Neural cell (in vitro differentiated cells): ENCODE data around the gene PHTF2. TPM values are rescaled to one million over a fixed set of nuclear protein-coding genes. Genes with fewer than 3 reads are reported as not detected.

Source experiments
- H2AFZ ChIP-seq: fragments of 200-600, 300-800 bp; sonication (generic), shearing (Covaris generic); 2 replicates; pipeline ENCODE4 v1.6.0; 2014; ENCODE audit warnings: low read depth, mild to moderate bottlenecking, antibody characterized with exemption, low read length, moderate library complexity
- H3F3A ChIP-seq: fragments of 200-600 bp; shearing (Covaris generic); 2 replicates; pipeline ENCODE4 v1.6.1; 2016; ENCODE audit warnings: mild to moderate bottlenecking, moderate library complexity, mixed read lengths, antibody characterized with exemption, low read length; ENCODE audit not compliant: insufficient read depth, poor library complexity, severe bottlenecking
- H3K27ac ChIP-seq: fragments of 200-600, 300-800 bp; sonication (generic), shearing (Covaris generic); 2 replicates; pipeline ENCODE4 v1.5.1; 2014; ENCODE audit warnings: mild to moderate bottlenecking, low read length, moderate library complexity
- H3K27me3 ChIP-seq: fragments of 300-800, 200-600 bp; sonication (generic), shearing (Covaris generic); 2 replicates; pipeline ENCODE4 v1.6.0; 2014; ENCODE audit warnings: mild to moderate bottlenecking, low read depth, low read length, moderate library complexity; ENCODE audit not compliant: insufficient read depth
- H3K36me3 ChIP-seq: fragments of 300-800, 200-600 bp; sonication (generic), shearing (Covaris generic); 2 replicates; pipeline ENCODE4 v1.5.1; 2014; ENCODE audit warnings: mild to moderate bottlenecking, antibody characterized with exemption, low read length, moderate library complexity; ENCODE audit not compliant: insufficient read depth
- H3K4me2 ChIP-seq: fragments of 300-800, 200-600 bp; sonication (generic), shearing (Covaris generic); 2 replicates; pipeline ENCODE4 v1.6.0; 2014; ENCODE audit warnings: mild to moderate bottlenecking, low read length
- H3K4me3 ChIP-seq: fragments of 300-800, 200-600 bp; sonication (generic), shearing (Covaris generic); 2 replicates; pipeline ENCODE4 v1.5.1; 2014; ENCODE audit warnings: mild to moderate bottlenecking, low read length, moderate library complexity
- H3K79me2 ChIP-seq: fragments of 200-600 bp; shearing (Covaris generic); replicated peaks from 2 replicates; pipeline ENCODE4 v1.6.0; 2014; ENCODE audit warnings: mild to moderate bottlenecking, low read length, moderate library complexity; ENCODE audit not compliant: insufficient read depth
- H3K9ac ChIP-seq: fragments of 300-800, 200-600 bp; sonication (generic), shearing (Covaris generic); 2 replicates; pipeline ENCODE4 v1.6.1; 2016; ENCODE audit warnings: mild to moderate bottlenecking, low read length, mixed read lengths
- H3K9me2 ChIP-seq: fragments of 200-600 bp; shearing (Covaris generic); 2 replicates; pipeline ENCODE4 v1.6.1; 2016; ENCODE audit warnings: mild to moderate bottlenecking, low read length, mixed read lengths; ENCODE audit not compliant: insufficient read depth
- H3K9me3 ChIP-seq: fragments of 200-600, 300-800 bp; sonication (generic), shearing (Covaris generic); 2 replicates; pipeline ENCODE4 v1.6.1; 2016; ENCODE audit warnings: mild to moderate bottlenecking, mixed run types, low read length, moderate library complexity, mixed read lengths
- H4K20me1 ChIP-seq: fragments of 200-600 bp; shearing (Covaris generic); 2 replicates; pipeline ENCODE4 v1.6.1; 2016; ENCODE audit warnings: mild to moderate bottlenecking, mixed run types; ENCODE audit not compliant: insufficient read depth
- CTCF ChIP-seq: fragments of 450-650 bp; IDR thresholded peaks from 2 replicates; pipeline ENCODE4 v1.5.1; 2014; ENCODE audit warnings: antibody characterized with exemption, mild to moderate bottlenecking, moderate library complexity; ENCODE audit not compliant: poor library complexity, severe bottlenecking
- EP300 ChIP-seq: fragments of 450-650 bp; conservative IDR thresholded peaks from 2 replicates; pipeline ENCODE4 v1.6.1; 2014; ENCODE audit warnings: antibody characterized with exemption, mild to moderate bottlenecking, moderate library complexity; ENCODE audit not compliant: poor library complexity, severe bottlenecking
- EZH2 ChIP-seq: fragments of 200-600, 300-800 bp; shearing (Covaris generic), sonication (generic); IDR thresholded peaks from 2 replicates; pipeline ENCODE4 v1.6.1; 2014; ENCODE audit warnings: antibody characterized with exemption, low read length, borderline replicate concordance, mild to moderate bottlenecking; ENCODE audit not compliant: insufficient read depth, poor library complexity, severe bottlenecking
- MXI1 ChIP-seq: fragments of 450-650 bp; conservative IDR thresholded peaks from 2 replicates; pipeline ENCODE4 v1.6.1; 2014; ENCODE audit warnings: antibody characterized with exemption, mild to moderate bottlenecking; ENCODE audit not compliant: poor library complexity, severe bottlenecking
- POLR2AphosphoS5 ChIP-seq: IDR thresholded peaks from 2 replicates; pipeline ENCODE4 v1.6.1; 2012
- RAD21 ChIP-seq: fragments of 450-650 bp; conservative IDR thresholded peaks from 2 replicates; pipeline ENCODE4 v1.6.1; 2014; ENCODE audit warnings: antibody characterized with exemption, mild to moderate bottlenecking, moderate library complexity
- REST ChIP-seq: IDR thresholded peaks from 2 replicates; pipeline ENCODE4 v1.6.1; 2012; ENCODE audit warnings: borderline replicate concordance
- SMC3 ChIP-seq: fragments of 450-650 bp; conservative IDR thresholded peaks from 2 replicates; pipeline ENCODE4 v1.6.1; 2014; ENCODE audit warnings: antibody characterized with exemption, mild to moderate bottlenecking, moderate library complexity; ENCODE audit not compliant: poor library complexity
- TAF1 ChIP-seq: IDR thresholded peaks from 2 replicates; pipeline ENCODE4 v1.6.1; 2012; ENCODE audit warnings: low read depth
- polyA plus RNA-seq: library from polyadenylated mRNA; depleted of rRNA; stranded (reverse); fragments of >200 nt; gene quantifications from 2 replicates; pipeline ENCODE4 v1.2.3, GENCODE V29; 2014

PHTF2 gene
- polyA plus RNA-seq, 1 donor from 2014 or later = 34.4 TPM

GRCh38 chr7:77918676-77919075 lies 120.1 kb downstream of the PHTF2 start:
- Histone ChIP-seq H3F3A (no peaks in the 10 kb centered on the region), H3K4me2 (no peak overlapping the region), H4K20me1 (no peaks in the 10 kb centered on the region), H3K27ac (no peak overlapping the region), H2AFZ (no peak overlapping the region), H3K79me2 (no peaks in the 10 kb centered on the region), H3K9ac (no peak overlapping the region), H3K36me3 (no peaks in the 10 kb centered on the region), H3K27me3 (no peaks in the 10 kb centered on the region), H3K4me3 (no peak overlapping the region), H3K9me3 (no peaks in the 10 kb centered on the region), H3K9me2 (no peaks in the 10 kb centered on the region)
- no peak for TF ChIP-seq RAD21
- TF ChIP-seq MXI1 = no peak
- no peak for TF ChIP-seq REST
- TF ChIP-seq POLR2AphosphoS5 = no peak
- no peak for TF ChIP-seq CTCF
- TF ChIP-seq EP300 = no peak
- TF ChIP-seq SMC3 = no peak
- no peak for TF ChIP-seq TAF1
- TF ChIP-seq EZH2 = no peak

GRCh38 chr7:77923419-77923818 lies 124.8 kb downstream of the PHTF2 start:
- H3K36me3 ChIP-seq = no peaks in the 10 kb centered on the region
- no peak overlapping the region for H3K27ac ChIP-seq
- H3K9me2 ChIP-seq = no peaks in the 10 kb centered on the region
- TF ChIP-seq EP300 (no peak), TAF1 (no peak), CTCF (no peak), EZH2 (no peak), POLR2AphosphoS5 (no peak), RAD21 (no peak), MXI1 (no peak), SMC3 (no peak), REST (no peak)
- no peaks in the 10 kb centered on the region for H3K9me3 ChIP-seq
- H3K79me2 ChIP-seq = no peaks in the 10 kb centered on the region
- H3K9ac ChIP-seq = no peak overlapping the region
- H4K20me1 ChIP-seq = no peaks in the 10 kb centered on the region
- H3K27me3 ChIP-seq = no peaks in the 10 kb centered on the region
- no peak overlapping the region for H2AFZ ChIP-seq
- no peak overlapping the region for H3K4me2 ChIP-seq
- H3F3A ChIP-seq = no peaks in the 10 kb centered on the region
- H3K4me3 ChIP-seq = no peak overlapping the region
